ENCODE results near the gene KLHL36. TPM values are rescaled to one million over a fixed set of nuclear protein-coding genes. Genes with fewer than 3 reads are reported as not detected.

KLHL36 gene
- total RNA-seq, 2 experiments from 2014 or later = 58.9 to 66.1 TPM

GRCh38 chr16:84683691-84684591 lies 35.6 kb downstream of the KLHL36 start:
- Histone ChIP-seq H3K36me3 (ENCODE audit: insufficient read depth, low read length) (no peaks in the 10 kb centered on the region), H3K4me1 (ENCODE audit: insufficient read depth, low read length, poor library complexity, severe bottlenecking) (peaks cover 15% of the 10 kb centered on the region), H3K4me2 (ENCODE audit: low read length) (no peak overlapping the region), H3K4me3 (ENCODE audit: low read depth, low read length, poor library complexity, severe bottlenecking) (no peak overlapping the region), H3K27ac (ENCODE audit: low read depth, low read length, poor library complexity, severe bottlenecking) (no peak overlapping the region), H3K9me3 (ENCODE audit: low read length) (peaks cover 5% of the 10 kb centered on the region; the same call in 1 of the 2 replicates), H3K79me2 (ENCODE audit: insufficient read depth, low read depth, low read length) (no peaks in the 10 kb centered on the region), H4K20me1 (ENCODE audit: insufficient read depth, low read length) (no peaks in the 10 kb centered on the region), H3K9me2 (ENCODE audit: insufficient read depth, low read length) (no peaks in the 10 kb centered on the region), H2AFZ (ENCODE audit: low read length) (no peak overlapping the region)
- no peak for DNase-seq (ENCODE audit: low spot score)
- CTCF ChIA-PET (ENCODE audit: unreplicated experiment) = no interaction called here
- TF ChIP-seq EZH2phosphoT487 (IDR thresholded peaks at IDR 0.05; ENCODE audit: borderline replicate concordance, low read depth, low read length) (no peak), CTCF (conservative IDR thresholded peaks at IDR 0.05; ENCODE audit: low read length) (no peak)
- POLR2A ChIA-PET = interaction anchor here (0.6 kb wide), 3 partner anchors 12 to 91 kb away, joined by 3 to 4 read pairs (median 3); no protein-coding TSS in a partner anchor
- no TSS peak for BruUV-seq (replicated peaks)
- intact Hi-C loops (cut with micrococcal nuclease; ENCODE audit: unreplicated experiment) = no loop called here

- Histone ChIP-seq H3K79me2 (ENCODE audit: insufficient read depth, low read depth, low read length) (no peaks in the 10 kb centered on the region), H3K36me3 (ENCODE audit: insufficient read depth, low read length) (no peaks in the 10 kb centered on the region), H3K4me3 (ENCODE audit: low read depth, low read length, poor library complexity, severe bottlenecking) (no peak overlapping the region), H2AFZ (ENCODE audit: low read length) (no peak overlapping the region), H4K20me1 (ENCODE audit: insufficient read depth, low read length) (no peaks in the 10 kb centered on the region), H3K4me1 (ENCODE audit: insufficient read depth, low read length, poor library complexity, severe bottlenecking) (peaks cover 15% of the 10 kb centered on the region), H3K27ac (ENCODE audit: low read depth, low read length, poor library complexity, severe bottlenecking) (no peak overlapping the region), H3K9me3 (ENCODE audit: low read length) (peaks cover 5% of the 10 kb centered on the region; the same call in 1 of the 2 replicates), H3K9me2 (ENCODE audit: insufficient read depth, low read length) (no peaks in the 10 kb centered on the region), H3K4me2 (ENCODE audit: low read length) (no peak overlapping the region)
- CTCF ChIA-PET (ENCODE audit: unreplicated experiment) = no interaction called here
- intact Hi-C loops (cut with micrococcal nuclease; ENCODE audit: unreplicated experiment) = no loop called here
- BruUV-seq (replicated peaks) = no TSS peak
- POLR2A ChIA-PET = interaction anchor here (0.6 kb wide), 1 partner anchor 62 kb away, joined by 3 read pairs; no protein-coding TSS in a partner anchor
- no peak for DNase-seq (ENCODE audit: low spot score)
- TF ChIP-seq CTCF (conservative IDR thresholded peaks at IDR 0.05; ENCODE audit: low read length) (no peak), EZH2phosphoT487 (IDR thresholded peaks at IDR 0.05; ENCODE audit: borderline replicate concordance, low read depth, low read length) (no peak)
Measured at GRCh38 chr16:84684592-84684965, 36.3 kb downstream of the KLHL36 start.

GRCh38 chr16:84685210-84685609 lies 36.9 kb downstream of the KLHL36 start:
- DNase-seq (ENCODE audit: low spot score) = no peak

More at GRCh38 chr16:84685210-84685609, 36.9 kb downstream of the KLHL36 start:
- no peak overlapping the region for H3K27ac ChIP-seq (ENCODE audit: low read depth, low read length, poor library complexity, severe bottlenecking)
- ChIA-PET POLR2A (no interaction called here), CTCF (ENCODE audit: unreplicated experiment) (no interaction called here)
- H4K20me1 ChIP-seq (ENCODE audit: insufficient read depth, low read length) = no peaks in the 10 kb centered on the region
- H2AFZ ChIP-seq (ENCODE audit: low read length) = no peak overlapping the region
- no peaks in the 10 kb centered on the region for H3K9me2 ChIP-seq (ENCODE audit: insufficient read depth, low read length)
- H3K4me3 ChIP-seq (ENCODE audit: low read depth, low read length, poor library complexity, severe bottlenecking) = no peak overlapping the region
- peaks cover 5% of the 10 kb centered on the region; the same call in 1 of the 2 replicates for H3K9me3 ChIP-seq (ENCODE audit: low read length)
- H3K79me2 ChIP-seq (ENCODE audit: insufficient read depth, low read depth, low read length) = no peaks in the 10 kb centered on the region
- no peaks in the 10 kb centered on the region for H3K36me3 ChIP-seq (ENCODE audit: insufficient read depth, low read length)
- H3K4me1 ChIP-seq (ENCODE audit: insufficient read depth, low read length, poor library complexity, severe bottlenecking) = peaks cover 15% of the 10 kb centered on the region
- BruUV-seq (replicated peaks) = no TSS peak
- H3K4me2 ChIP-seq (ENCODE audit: low read length) = no peak overlapping the region
- no peak for TF ChIP-seq EZH2phosphoT487 (IDR thresholded peaks at IDR 0.05; ENCODE audit: borderline replicate concordance, low read depth, low read length)
- no peak for TF ChIP-seq CTCF (conservative IDR thresholded peaks at IDR 0.05; ENCODE audit: low read length)
- intact Hi-C loops (cut with micrococcal nuclease; ENCODE audit: unreplicated experiment) = no loop called here

Data from OCI-LY7 (cell line).